HUES64 (cell line): Measurements from ENCODE around the gene ZNF624.

Source experiments
- H3K27ac ChIP-seq: 2 replicates; pipeline ENCODE4 v1.7.0; 2013; ENCODE audit warnings: low read depth, low read length, inconsistent platforms
- H3K27me3 ChIP-seq: 2 replicates; pipeline ENCODE4 v1.6.1; 2013; ENCODE audit warnings: mild to moderate bottlenecking, low read length; ENCODE audit not compliant: insufficient read depth
- H3K36me3 ChIP-seq: 2 replicates; pipeline ENCODE4 v1.6.1; 2013; ENCODE audit warnings: mild to moderate bottlenecking, low read length; ENCODE audit not compliant: insufficient read depth
- H3K4me1 ChIP-seq: 2 replicates; pipeline ENCODE4 v1.6.1; 2013; ENCODE audit warnings: mild to moderate bottlenecking, low read length, moderate library complexity; ENCODE audit not compliant: insufficient read depth
- H3K4me3 ChIP-seq: 2 replicates; pipeline ENCODE4 v1.5.1; 2013; ENCODE audit warnings: mild to moderate bottlenecking, low read length, moderate library complexity
- H3K9ac ChIP-seq: 2 replicates; pipeline ENCODE4 v1.6.1; 2013; ENCODE audit warnings: mild to moderate bottlenecking, low read depth, low read length
- H3K9me3 ChIP-seq: 2 replicates; pipeline ENCODE4 v1.6.1; 2013; ENCODE audit warnings: low read depth, low read length; ENCODE audit not compliant: insufficient read depth
- WGBS: fragments of 150-250, 120-280 bp; methylation state at CpG from one replicate; pipeline ENCODE4 v1.1.7; 2013; ENCODE audit warnings: missing lambda C conversion rate; 5-methylcytosine and 5-hydroxymethylcytosine counted together

ZNF624 gene

GRCh38 chr17:16662936-16663335, 9.3 kb upstream of the ZNF624 start:
- 98% methylated on average over 1 of the region's 1 CpG for WGBS
- no peaks in the 10 kb centered on the region for H3K4me1 ChIP-seq
- H3K36me3 ChIP-seq: no peaks in the 10 kb centered on the region
- H3K9me3 ChIP-seq: no peaks in the 10 kb centered on the region
- H3K9ac ChIP-seq: no peak overlapping the region
- H3K4me3 ChIP-seq: no peak overlapping the region
- peaks cover 18% of the 10 kb centered on the region for H3K27me3 ChIP-seq
- no peak overlapping the region for H3K27ac ChIP-seq

GRCh38 chr17:16661217-16661616, 7.6 kb upstream of the ZNF624 start:
- Histone ChIP-seq H3K27me3 (peaks cover 4% of the 10 kb centered on the region), H3K36me3 (no peaks in the 10 kb centered on the region), H3K27ac (no peak overlapping the region), H3K4me1 (no peaks in the 10 kb centered on the region), H3K9ac (no peak overlapping the region), H3K9me3 (no peaks in the 10 kb centered on the region), H3K4me3 (no peak overlapping the region)

DNA sequence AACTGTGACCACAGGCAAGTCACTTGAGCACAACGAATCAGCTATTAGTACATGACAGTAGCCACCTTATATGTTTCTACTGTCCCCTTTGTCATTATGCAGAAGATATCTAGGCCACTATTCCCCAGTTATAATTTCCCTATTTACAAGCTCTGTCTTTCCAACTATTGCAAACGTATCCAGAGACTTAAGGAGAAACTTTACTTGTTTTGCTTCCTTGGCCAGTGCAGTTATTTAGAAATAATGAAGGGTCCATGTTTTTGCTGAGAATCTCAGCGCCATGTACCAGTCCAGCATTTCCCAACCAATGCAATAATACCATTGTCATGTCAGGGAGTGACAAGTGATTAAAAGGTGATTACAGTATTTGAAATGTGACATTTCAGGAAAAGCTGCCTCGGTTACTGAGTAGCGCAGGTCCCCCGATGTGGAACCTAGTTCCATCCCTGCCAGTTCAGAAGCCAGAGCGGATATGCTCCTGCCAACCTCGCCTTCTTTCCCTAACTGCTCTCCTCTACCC, 743 bp downstream of the ZNF624 start:
- H3K36me3 ChIP-seq: no peaks in the 10 kb centered on the region

GRCh38 chr17:16652252-16652651, 1.4 kb downstream of the ZNF624 start:
- 94% methylated on average over 3 of the region's 4 CpGs for WGBS
- Histone ChIP-seq H3K9ac (no peak overlapping the region), H3K27ac (no peak overlapping the region), H3K36me3 (no peaks in the 10 kb centered on the region), H3K9me3 (no peaks in the 10 kb centered on the region), H3K4me1 (peaks cover 21% of the 10 kb centered on the region), H3K27me3 (no peaks in the 10 kb centered on the region), H3K4me3 (no peak overlapping the region)

More for the DNA sequence above, 743 bp downstream of the ZNF624 start:
- Histone ChIP-seq H3K4me1 (peaks cover 21% of the 10 kb centered on the region), H3K27me3 (no peaks in the 10 kb centered on the region), H3K27ac (peak overlapping the region; percentile 85), H3K9me3 (no peaks in the 10 kb centered on the region), H3K4me3 (peak overlapping the region; percentile 64), H3K9ac (peak overlapping the region; percentile 72)
- 36% methylated on average over 8 of the region's 8 CpGs for WGBS

GRCh38 chr17:16649585-16649984, 4.1 kb downstream of the ZNF624 start:
- H3K4me1 ChIP-seq: peaks cover 21% of the 10 kb centered on the region
- no peak overlapping the region for H3K27ac ChIP-seq
- H3K9me3 ChIP-seq: no peaks in the 10 kb centered on the region
- H3K4me3 ChIP-seq: no peak overlapping the region
- H3K9ac ChIP-seq: no peak overlapping the region
- WGBS: 85% methylated on average over 3 of the region's 3 CpGs
- no peaks in the 10 kb centered on the region for H3K36me3 ChIP-seq
- no peaks in the 10 kb centered on the region for H3K27me3 ChIP-seq

DNA sequence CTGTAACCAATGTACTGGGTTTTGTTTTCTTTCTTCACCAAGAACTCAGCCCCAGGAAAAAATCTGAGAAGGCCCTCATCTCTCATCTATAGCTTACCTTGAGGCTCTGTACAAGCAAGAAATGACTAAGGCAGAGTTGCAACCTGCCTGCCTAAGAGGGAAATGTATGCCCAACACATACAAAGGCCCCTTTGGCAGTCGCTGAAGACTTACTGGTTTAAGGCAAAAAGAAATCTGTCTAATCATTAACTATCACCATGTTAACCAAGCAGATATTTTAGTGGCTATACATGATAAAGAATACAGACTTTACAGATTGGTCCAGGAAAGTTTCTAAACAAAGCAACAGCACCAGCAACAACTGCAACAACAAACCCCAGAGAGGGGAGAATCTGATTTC, 14.2 kb downstream of the ZNF624 start:
- H3K36me3 ChIP-seq: no peaks in the 10 kb centered on the region
- no peak overlapping the region for H3K9ac ChIP-seq
- H3K27ac ChIP-seq: no peak overlapping the region
- no peak overlapping the region for H3K4me3 ChIP-seq
- H3K4me1 ChIP-seq: no peaks in the 10 kb centered on the region
- WGBS: 100% methylated on average over 1 of the region's 1 CpG
- H3K9me3 ChIP-seq: no peaks in the 10 kb centered on the region
- no peaks in the 10 kb centered on the region for H3K27me3 ChIP-seq

- no peaks in the 10 kb centered on the region for H3K4me1 ChIP-seq
- H3K27ac ChIP-seq: no peak overlapping the region
- 96% methylated on average over 3 of the region's 6 CpGs for WGBS
- peaks cover 66% of the 10 kb centered on the region for H3K9me3 ChIP-seq
- peaks cover 18% of the 10 kb centered on the region for H3K36me3 ChIP-seq
- no peaks in the 10 kb centered on the region for H3K27me3 ChIP-seq
- H3K9ac ChIP-seq: no peak overlapping the region
- no peak overlapping the region for H3K4me3 ChIP-seq
These were observed 30.4 kb downstream of the ZNF624 start for GRCh38 chr17:16623282-16623681.

- Histone ChIP-seq H3K27ac (no peak overlapping the region), H3K27me3 (no peaks in the 10 kb centered on the region), H3K4me3 (no peak overlapping the region), H3K9ac (no peak overlapping the region), H3K4me1 (no peaks in the 10 kb centered on the region), H3K9me3 (peaks cover 68% of the 10 kb centered on the region), H3K36me3 (peaks cover 18% of the 10 kb centered on the region)
- 100% methylated on average over 1 of the region's 5 CpGs for WGBS
These were observed 30.9 kb downstream of the ZNF624 start for GRCh38 chr17:16622540-16623277.

DNA sequence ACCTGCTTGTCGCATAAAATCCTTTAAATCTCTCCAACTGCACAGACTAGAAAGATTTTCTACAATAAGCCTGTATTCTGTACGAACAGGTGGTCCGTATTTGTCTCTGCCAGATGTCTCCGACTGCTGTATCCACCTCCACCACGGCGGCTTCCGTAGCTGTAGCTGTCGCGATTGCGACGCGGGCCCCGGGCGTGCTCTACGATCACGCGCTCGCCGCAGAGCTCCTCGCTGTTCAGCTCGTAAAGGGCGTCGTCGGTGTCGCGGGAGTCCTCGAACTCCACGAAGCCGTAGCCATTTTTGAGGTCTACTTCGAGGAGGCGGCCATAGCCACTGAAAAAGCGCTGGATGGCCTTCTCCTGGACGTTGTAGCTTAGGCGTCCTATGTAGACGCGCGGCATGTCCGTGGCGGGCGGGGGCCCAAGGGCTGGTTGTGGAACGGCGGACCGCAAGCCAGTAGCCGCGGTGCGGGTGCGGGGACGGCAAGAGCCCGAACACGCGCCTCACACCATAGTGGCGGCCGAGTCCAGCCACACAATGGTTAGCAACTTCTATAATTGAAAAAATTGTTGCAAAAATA, 36.1 kb downstream of the ZNF624 start:
- Histone ChIP-seq H3K4me1 (no peaks in the 10 kb centered on the region), H3K27me3 (no peaks in the 10 kb centered on the region), H3K4me3 (no peak overlapping the region), H3K36me3 (no peaks in the 10 kb centered on the region), H3K9me3 (peaks cover 51% of the 10 kb centered on the region), H3K9ac (no peak overlapping the region), H3K27ac (no peak overlapping the region)
- WGBS: 96% methylated on average over 53 of the region's 53 CpGs

DNA sequence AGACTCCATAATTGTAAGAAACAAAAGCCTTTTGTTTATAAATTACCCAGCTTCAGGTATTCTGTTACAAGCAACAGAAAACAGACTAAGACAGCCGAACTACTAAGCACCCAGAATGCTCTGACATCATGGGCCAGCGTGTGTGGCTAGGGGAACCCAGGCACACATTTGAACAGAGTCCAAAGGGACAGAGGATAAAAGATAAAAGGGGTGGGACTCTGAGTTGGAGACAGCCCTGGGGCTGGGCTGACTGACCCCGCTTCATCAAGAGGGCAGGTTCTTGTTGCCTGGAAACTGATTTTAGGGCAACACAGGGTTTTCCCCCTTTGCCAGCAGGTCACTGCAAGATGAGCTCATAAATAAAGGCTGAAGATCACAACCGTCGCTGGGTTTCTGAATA, 54.1 kb downstream of the ZNF624 start:
- Histone ChIP-seq H3K36me3 (no peaks in the 10 kb centered on the region), H3K27me3 (no peaks in the 10 kb centered on the region), H3K4me1 (no peaks in the 10 kb centered on the region), H3K9me3 (no peaks in the 10 kb centered on the region), H3K9ac (no peak overlapping the region), H3K27ac (no peak overlapping the region), H3K4me3 (no peak overlapping the region)
- WGBS: 93% methylated on average over 5 of the region's 5 CpGs

- WGBS: 93% methylated on average over 1 of the region's 2 CpGs
- Histone ChIP-seq H3K4me1 (no peaks in the 10 kb centered on the region), H3K27me3 (peaks cover 7% of the 10 kb centered on the region), H3K36me3 (no peaks in the 10 kb centered on the region), H3K9ac (no peak overlapping the region), H3K27ac (no peak overlapping the region), H3K4me3 (no peak overlapping the region), H3K9me3 (peaks cover 6% of the 10 kb centered on the region; the same call in 1 of the 2 replicates)
These were observed 60.1 kb downstream of the ZNF624 start for GRCh38 chr17:16593356-16594102.
